ENCODE measurements around the gene ALG3.

Gene ALG3

GRCh38 chr3:184260724-184261269 is 12.0 kb upstream of the ALG3 start:
- DNase-seq (ENCODE audit: low read depth in 1 of 2, low spot score in 1 of 2) = no peak

DNA sequence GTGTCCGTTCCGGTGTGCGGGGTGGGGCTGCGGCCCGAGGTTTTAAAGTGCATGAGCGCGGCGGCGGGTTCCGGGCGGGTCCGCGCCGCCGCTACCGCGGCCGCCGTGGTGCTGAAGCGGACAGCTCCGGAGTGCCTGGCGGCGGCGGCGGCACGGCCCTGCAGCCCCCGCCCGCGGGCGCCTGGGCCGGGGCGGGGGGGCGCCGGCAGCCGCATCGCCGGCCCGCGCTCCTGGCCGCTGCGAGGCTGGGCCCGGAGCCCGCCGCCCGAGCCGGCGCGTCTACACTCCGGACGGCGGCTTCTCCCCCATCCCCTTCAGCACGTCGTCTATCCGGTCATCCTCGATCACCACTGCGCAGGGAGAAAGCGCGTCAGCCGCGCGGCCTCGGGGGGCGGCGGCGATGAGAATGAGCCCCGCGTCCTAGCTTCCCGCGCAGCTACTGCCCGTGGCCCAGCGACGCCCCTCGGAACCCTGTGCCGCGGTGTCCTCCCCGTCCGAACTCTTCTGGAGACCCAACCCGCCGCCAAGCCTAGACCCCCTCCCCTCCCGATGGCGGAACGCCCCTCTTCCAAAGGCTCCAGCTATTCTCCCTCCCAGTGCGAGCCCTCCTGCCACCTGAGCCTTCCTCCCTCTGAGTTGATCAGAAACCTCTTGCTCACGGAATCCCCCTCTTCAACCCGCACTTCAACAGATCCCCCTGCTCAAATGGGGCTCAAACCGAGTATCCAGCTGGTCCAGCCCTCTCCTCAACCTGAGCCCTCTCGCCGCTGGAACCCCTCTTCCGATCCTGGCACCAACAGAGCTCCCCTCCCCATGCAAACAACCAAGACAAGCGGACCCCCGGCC is 11.3 kb upstream of the ALG3 start:
- no peak for DNase-seq (ENCODE audit: low read depth in 1 of 2, low spot score in 1 of 2)

DNA sequence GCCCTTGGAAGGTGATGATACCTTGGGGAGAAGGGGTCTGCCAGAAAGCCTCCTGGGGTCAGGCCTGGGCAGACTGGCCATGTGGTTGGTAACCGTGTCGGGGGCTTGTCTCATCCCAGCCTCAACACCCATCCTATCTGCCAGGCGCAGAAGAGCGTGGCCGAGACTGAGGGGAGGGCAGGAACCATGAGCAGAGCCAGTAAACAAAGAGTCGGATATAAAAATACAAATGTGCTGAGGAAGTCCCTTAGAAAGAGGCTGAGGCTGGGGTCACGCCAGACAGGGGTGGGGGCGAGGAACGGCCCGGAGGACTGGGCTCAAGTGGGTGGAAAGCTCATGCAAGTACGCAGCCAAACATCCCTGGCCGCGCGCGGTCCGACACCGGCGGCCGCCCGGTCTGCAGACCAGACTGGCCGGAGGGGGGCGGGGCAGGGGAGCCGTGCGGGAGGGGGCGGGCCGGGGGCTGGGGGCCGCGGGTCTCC is 10.7 kb upstream of the ALG3 start:
- no peak for DNase-seq (ENCODE audit: low read depth in 1 of 2, low spot score in 1 of 2)

DNA sequence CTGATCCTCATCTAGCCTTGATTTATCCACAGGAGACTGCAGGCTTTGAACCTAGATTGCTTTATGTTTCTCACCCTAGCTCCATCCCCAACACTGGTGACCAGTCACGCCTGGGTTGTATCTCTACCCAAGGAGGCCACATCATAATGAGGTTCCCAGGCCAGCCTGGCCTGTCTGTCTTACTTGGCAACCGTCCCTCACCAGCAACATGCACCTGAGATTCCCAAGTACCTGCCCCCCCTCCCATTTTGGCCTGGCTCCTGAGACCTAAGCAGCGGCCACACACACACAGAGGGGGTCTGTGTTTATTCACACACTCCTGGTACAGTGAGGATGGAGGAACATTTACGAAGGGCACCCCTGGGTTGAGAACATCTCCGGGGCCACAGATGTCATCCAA is 10.2 kb upstream of the ALG3 start:
- no peak for DNase-seq (ENCODE audit: low read depth in 1 of 2, low spot score in 1 of 2)

DNA sequence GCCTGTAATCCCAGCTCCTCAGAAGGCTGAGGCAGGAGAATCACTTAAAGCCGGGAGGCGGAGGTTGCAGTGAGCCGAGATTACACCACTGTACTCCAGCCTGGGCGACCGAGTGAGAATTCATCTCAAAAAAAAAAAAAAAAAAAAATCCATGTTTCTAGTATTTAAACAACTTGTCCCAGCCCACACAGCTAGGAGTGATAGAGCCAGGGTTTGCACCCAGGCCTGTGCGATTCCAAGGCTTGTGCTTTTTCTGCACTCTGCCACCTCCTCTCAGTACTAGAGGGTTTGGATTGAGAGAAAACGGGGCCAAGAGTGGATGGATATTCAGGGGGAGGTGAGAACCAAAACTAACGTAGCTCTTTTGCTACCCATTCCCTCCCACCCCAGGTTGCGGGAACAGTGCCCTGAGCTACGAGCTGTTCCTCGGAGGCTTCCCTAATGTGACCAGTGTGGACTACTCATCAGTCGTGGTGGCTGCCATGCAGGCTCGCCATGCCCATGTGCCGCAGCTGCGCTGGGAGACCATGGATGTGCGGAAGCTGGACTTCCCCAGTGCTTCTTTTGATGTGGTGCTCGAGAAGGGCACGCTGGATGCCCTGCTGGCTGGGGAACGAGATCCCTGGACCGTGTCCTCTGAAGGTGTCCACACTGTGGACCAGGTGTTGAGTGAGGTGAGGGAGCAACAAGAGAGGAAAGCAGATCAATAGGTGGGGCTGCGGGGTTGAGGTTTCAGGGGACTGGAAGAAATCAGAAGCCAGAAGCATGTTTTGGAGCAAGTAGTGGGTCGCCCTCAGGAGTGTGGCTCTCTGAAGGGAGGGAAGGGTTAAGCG is 8.5 kb upstream of the ALG3 start:
- DNase-seq (ENCODE audit: low read depth in 1 of 2, low spot score in 1 of 2) = no peak

- no peak for DNase-seq (ENCODE audit: low read depth in 1 of 2, low spot score in 1 of 2)
Observed at GRCh38 chr3:184255291-184256039, 6.7 kb upstream of the ALG3 start.

- DNase-seq (ENCODE audit: low read depth in 1 of 2, low spot score in 1 of 2) = peak; percentile 77 to 78
Observed at GRCh38 chr3:184250167-184250828, 1.5 kb upstream of the ALG3 start.

DNA sequence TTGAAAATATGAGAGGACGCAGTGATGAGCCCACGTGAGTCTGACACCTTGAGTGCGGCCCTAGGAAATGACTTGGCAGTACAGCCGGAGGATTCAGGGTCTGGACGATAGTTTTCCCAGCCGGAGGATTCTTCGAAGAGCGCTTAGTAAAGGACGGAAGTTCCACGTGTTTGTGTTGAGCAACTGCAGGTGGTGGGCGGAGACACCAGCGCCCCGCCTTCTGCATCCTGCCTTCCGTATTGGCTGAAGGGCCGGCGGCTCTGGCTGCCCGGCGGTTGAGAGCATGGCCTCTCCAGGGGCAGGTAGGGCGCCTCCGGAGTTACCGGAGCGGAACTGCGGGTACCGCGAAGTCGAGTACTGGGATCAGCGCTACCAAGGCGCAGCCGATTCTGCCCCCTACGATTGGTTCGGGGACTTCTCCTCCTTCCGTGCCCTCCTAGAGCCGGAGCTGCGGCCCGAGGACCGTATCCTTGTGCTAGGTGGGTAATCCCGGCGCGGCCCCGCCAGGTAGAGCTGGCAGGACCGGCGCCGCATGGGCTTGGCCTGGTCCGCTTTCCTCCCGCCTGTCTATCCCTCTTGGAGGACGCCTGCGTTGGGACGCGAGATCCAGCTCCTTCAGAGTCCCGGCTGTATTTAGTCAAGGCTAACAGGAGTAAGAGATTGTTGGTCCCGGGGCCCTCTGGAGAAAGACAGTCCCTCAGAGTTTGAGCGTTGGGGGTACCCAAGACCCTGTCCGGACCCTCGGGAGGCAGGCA is 827 bp upstream of the ALG3 start, which contains the start of gene EEF1AKMT4:
Gene EEF1AKMT4 (plus strand): TSS at position 261 of the 755 bp plus-strand sequence. CDS start 23 bp downstream, at position 284.
- peak; percentile 88 to 95 for DNase-seq (ENCODE audit: low read depth in 1 of 2, low spot score in 1 of 2)

- no peak for DNase-seq (ENCODE audit: low read depth in 1 of 2, low spot score in 1 of 2)
Observed at GRCh38 chr3:184242297-184242685, 6.5 kb downstream of the ALG3 start.

DNA sequence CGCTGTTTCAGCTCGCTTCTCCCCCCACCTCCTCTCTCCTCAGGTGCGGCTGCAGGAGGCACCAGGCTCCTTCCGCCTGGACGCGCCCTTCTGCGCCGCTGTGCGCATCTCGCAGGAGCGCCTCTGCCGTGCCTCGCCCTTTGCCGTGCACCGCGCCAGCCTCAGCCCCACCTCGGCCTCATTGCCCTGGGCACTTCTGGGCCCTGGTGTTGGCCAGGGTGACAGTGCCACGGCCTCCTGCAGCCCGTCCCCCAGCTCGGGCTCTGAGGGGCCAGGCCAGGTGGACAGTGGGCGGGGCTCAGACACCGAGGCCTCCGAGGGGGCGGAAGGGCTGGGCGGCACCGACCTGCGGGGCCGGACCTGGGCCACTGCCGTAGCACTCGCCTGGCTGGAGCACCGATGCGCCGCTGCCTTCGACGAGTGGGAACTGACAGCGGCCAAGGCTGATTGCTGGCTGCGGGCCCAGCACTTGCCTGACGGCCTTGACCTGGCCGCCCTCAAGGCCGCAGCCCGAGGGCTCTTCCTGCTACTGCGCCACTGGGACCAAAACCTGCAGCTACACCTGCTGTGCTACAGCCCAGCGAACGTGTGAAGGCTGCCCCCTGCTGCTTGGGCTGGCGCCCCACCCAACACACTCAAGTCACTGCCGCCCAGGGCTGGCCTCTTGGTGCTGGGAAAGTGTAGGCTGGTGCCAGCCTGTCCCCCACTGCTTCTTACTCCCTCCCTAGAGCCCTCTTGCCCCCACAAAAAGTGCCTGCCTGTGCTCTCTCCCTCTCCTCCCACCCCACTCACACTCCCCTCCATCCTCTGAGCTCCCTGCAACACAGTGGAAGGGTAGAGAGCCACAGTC is 7.1 kb downstream of the ALG3 start:
- no peak for DNase-seq (ENCODE audit: low read depth in 1 of 2, low spot score in 1 of 2)

- DNase-seq (ENCODE audit: low read depth in 1 of 2, low spot score in 1 of 2) = no peak
Observed at GRCh38 chr3:184241141-184241446, 7.7 kb downstream of the ALG3 start.

DNA sequence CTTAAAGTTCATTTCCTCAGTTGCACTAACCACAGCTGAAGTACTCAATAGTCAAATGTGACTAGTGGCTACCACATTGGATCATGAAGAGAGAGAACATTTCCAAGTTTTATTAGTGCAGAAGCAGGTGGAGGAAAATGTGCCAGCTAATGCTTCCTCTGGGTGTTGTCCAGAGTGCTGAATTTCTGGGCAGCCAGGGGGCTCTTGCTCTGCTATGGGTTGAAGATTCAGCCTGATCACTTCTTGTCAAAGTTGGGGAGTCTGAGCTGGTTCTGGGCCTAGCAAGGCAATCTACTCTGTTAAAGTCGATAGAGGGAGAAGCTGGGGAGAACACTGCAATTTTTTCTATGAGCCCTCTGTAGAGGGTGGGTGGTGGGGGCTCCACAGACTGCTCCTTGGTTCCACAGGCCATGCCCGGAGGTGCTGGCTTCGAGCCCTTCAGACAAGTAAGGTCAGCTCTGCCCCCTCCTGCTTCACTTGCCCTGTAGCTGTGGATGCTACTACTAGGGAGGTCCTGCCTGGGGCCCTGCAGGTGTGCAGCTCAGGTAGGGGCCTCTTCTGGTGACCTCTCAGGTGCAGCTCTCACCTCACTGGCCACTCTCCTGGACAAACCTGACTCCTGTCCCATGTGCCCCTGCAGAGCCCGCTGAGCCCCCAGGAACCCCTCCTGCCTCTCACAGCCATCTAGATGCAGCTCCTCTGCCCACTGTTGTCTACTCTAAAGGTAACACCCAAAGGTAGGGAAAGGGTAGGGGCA is 8.2 kb downstream of the ALG3 start:
- DNase-seq (ENCODE audit: low read depth in 1 of 2, low spot score in 1 of 2) = no peak

DNA sequence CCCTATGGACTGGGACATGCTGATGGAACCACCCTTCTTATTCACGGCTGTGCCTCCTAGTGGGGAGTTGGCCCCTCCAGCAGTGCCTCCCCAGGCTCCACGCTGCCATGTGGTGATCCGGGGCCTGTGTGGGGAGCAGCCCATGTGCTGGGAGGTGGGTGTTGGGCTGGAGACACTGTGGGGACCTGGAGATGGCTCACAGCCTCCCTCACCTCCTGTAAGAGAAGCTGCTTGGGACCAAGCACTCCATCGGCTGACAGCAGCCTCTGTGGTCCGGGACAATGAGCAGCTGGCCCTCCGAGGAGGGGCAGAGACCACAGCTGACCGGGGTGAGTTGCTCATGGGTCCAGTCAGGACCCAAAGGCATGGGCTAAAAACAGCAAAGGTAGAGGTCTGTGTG is 9.1 kb downstream of the ALG3 start:
- no peak for DNase-seq (ENCODE audit: low read depth in 1 of 2, low spot score in 1 of 2)

GRCh38 chr3:184239221-184239620 is 9.5 kb downstream of the ALG3 start:
- no peak for DNase-seq (ENCODE audit: low read depth in 1 of 2, low spot score in 1 of 2)

DNA sequence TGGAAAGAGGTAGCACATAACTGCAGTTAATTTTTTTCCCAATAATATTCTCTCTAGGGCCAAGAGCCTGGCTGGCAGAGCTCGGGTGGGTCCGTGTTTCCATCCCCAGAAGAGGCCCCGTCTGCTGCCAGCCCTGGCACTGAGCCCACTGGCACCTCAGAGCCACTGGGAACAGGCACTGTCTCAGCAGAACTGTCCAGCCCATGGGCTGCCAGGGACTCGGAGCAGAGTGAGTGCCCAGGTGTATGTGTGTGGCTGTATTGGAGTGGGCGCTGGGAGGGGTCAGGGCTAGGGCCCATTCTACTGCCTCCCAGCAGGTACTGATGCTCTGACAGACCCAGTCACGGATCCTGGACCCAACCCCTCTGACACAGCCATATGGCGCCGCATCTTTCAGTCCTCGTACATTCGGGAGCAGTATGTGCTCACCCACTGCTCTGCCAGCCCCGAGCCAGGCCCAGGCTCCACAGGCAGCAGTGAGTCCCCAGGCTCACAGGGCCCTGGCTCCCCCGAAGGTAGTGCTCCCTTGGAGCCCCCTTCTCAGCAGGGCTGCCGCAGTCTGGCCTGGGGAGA is 10.4 kb downstream of the ALG3 start:
- DNase-seq (ENCODE audit: low read depth in 1 of 2, low spot score in 1 of 2) = no peak

GRCh38 chr3:184237807-184238206 is 11.0 kb downstream of the ALG3 start:
- no peak for DNase-seq (ENCODE audit: low read depth in 1 of 2, low spot score in 1 of 2)

GRCh38 chr3:184237211-184237610 is 11.6 kb downstream of the ALG3 start:
- DNase-seq (ENCODE audit: low read depth in 1 of 2, low spot score in 1 of 2) = no peak

DNA sequence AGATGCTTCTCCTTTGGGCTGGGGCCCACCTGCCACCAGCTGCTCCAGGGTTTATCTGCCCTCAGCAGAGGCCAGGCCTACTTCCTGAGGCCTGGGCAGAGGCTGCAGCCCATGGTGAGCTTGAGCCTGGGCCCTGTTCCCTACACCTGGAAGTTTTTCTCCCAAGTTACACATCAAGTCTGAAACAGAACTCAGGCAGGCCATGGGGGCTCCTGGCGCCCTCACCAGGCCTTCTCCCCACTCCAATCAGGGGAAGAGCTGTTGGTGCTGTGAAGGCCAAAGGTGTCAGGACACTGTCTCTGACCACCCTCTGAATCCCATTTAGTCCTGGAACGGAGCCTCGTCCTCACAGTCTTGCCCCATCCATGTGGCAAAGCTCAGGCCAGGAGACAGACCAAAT is 12.1 kb downstream of the ALG3 start:
- DNase-seq (ENCODE audit: low read depth in 1 of 2, low spot score in 1 of 2) = no peak

Data from activated T-helper 1 cell treated with anti-CD3 and anti-CD28 coated beads, Interleukin-2, amount 50 U/mL, for 16 hours (primary cell).